OCI-LY3 (cell line): ENCODE results near the gene IFT80.

Experiments
- H2AFZ ChIP-seq: fragments of 200-600, 300-600 bp; shearing (Covaris generic); 2 replicates; pipeline ENCODE4 v1.6.0; 2014; ENCODE audit warnings: antibody characterized with exemption, low read depth, low read length
- H3K27ac ChIP-seq: fragments of 200-600, 300-600 bp; sonication (generic); 2 replicates; pipeline ENCODE4 v1.5.1; 2014; ENCODE audit warnings: mild to moderate bottlenecking, low read length, moderate library complexity, mixed read lengths
- H3K27me3 ChIP-seq: fragments of 200-600, 300-600 bp; sonication (generic); 2 replicates; pipeline ENCODE4 v1.6.1; 2014; ENCODE audit warnings: low read depth, low read length, mixed read lengths
- H3K36me3 ChIP-seq: fragments of 200-600, 300-600 bp; sonication (generic); replicated peaks from 2 replicates; pipeline ENCODE3; 2014; ENCODE audit warnings: low read depth, low read length, mixed read lengths
- H3K4me1 ChIP-seq: fragments of 300-600, 200-600 bp; sonication (generic); 2 replicates; pipeline ENCODE4 v1.6.1; 2014; ENCODE audit warnings: low read length, mixed read lengths
- H3K4me2 ChIP-seq: fragments of 200-600, 300-600 bp; sonication (generic); 2 replicates; pipeline ENCODE4 v1.6.1; 2014; ENCODE audit warnings: low read length, mixed read lengths
- H3K4me3 ChIP-seq: fragments of 300-600, 200-600 bp; sonication (generic); 2 replicates; pipeline ENCODE4 v1.5.1; 2014; ENCODE audit warnings: antibody characterized with exemption, mild to moderate bottlenecking, low read length, moderate library complexity
- H3K79me2 ChIP-seq: fragments of 300-600, 200-600 bp; shearing (Covaris generic); 2 replicates; pipeline ENCODE4 v1.6.1; 2014; ENCODE audit warnings: mild to moderate bottlenecking, low read length, mixed read lengths
- H3K9ac ChIP-seq: fragments of 300-600, 200-600 bp; shearing (Covaris generic); 2 replicates; pipeline ENCODE4 v1.6.0; 2014; ENCODE audit warnings: mild to moderate bottlenecking, low read length, moderate library complexity
- H3K9me3 ChIP-seq: fragments of 200-600, 300-600 bp; shearing (Covaris generic); 2 replicates; pipeline ENCODE4 v1.6.1; 2014; ENCODE audit warnings: low read length, mixed read lengths; ENCODE audit not compliant: insufficient read depth
- H4K20me1 ChIP-seq: fragments of 200-600, 300-600 bp; sonication (generic); 2 replicates; pipeline ENCODE4 v1.6.1; 2016; ENCODE audit warnings: low read length, mixed read lengths; ENCODE audit not compliant: insufficient read depth
- CTCF ChIP-seq: fragments of 200-600, 300-600 bp; sonication (generic); IDR thresholded peaks from 2 replicates; pipeline ENCODE4 v1.5.1; 2014; ENCODE audit warnings: antibody characterized with exemption, low read length, low read depth
- EZH2phosphoT487 ChIP-seq: fragments of 200-600 bp; shearing (Covaris generic); IDR thresholded peaks from 2 replicates; pipeline ENCODE4 v1.6.1; 2018; ENCODE audit warnings: antibody characterized with exemption, mixed run types, low read depth

Gene IFT80

GRCh38 chr3:160210341-160210740, 188.7 kb downstream of the IFT80 start:
- Histone ChIP-seq H3K27me3 (peaks cover 4% of the 10 kb centered on the region; the same call in 1 of the 2 replicates), H4K20me1 (no peaks in the 10 kb centered on the region), H3K4me1 (no peaks in the 10 kb centered on the region), H3K9me3 (no peaks in the 10 kb centered on the region), H3K79me2 (no peaks in the 10 kb centered on the region), H2AFZ (no peak overlapping the region), H3K9ac (no peak overlapping the region), H3K27ac (no peak overlapping the region), H3K4me3 (no peak overlapping the region), H3K36me3 (no peaks in the 10 kb centered on the region), H3K4me2 (no peak overlapping the region)
- TF ChIP-seq EZH2phosphoT487, result no peak
- TF ChIP-seq CTCF, result no peak
